ENCODE data around the gene TBC1D22A.

Gene TBC1D22A

GRCh38 chr22:47187176-47187957 lies 424.9 kb downstream of the TBC1D22A start:
- DNase-seq = no peak

- DNase-seq = no peak
Measured at GRCh38 chr22:47188261-47189055, 426.0 kb downstream of the TBC1D22A start.

DNA sequence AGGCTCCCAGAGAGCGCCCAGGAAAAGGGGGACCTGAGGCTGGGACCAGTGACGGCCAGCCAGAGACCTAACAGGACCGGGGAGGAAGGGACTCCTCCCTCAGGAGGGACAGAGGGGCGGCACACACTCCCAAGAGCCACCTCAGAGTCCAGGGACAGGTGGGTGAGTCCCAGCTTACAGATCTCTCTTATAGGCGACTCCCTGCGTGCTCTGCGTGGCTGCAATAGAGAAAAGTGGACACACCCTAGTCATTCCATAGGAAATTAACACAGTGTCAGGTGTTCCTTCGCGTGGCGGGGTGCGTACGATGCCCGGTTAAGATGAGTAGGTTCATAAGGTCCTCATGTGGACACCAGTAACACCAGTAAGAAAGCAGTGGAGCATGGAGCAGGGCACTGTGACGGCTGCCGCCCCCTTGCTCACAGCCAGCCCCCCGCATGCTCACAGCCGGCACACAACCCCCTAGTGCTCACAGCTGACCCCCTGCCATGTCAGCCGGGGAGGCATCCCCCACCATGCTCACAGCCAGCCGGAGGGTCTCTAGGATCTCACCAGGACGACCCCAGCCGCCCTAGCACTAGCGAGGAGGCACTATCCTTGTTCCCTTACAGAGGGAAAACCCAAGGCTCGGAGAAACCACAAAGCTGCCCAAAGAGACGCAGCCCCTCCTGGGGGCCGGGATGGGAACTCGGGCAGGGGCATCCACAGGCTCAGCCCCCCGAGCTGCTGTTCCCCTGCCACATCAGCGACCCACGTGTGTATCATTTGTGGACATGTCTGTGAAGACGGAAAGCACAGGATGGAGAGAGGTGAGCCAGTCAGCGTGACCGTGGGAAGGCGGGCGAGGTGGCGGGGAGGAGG lies 426.8 kb downstream of the TBC1D22A start:
- no peak for DNase-seq

DNA sequence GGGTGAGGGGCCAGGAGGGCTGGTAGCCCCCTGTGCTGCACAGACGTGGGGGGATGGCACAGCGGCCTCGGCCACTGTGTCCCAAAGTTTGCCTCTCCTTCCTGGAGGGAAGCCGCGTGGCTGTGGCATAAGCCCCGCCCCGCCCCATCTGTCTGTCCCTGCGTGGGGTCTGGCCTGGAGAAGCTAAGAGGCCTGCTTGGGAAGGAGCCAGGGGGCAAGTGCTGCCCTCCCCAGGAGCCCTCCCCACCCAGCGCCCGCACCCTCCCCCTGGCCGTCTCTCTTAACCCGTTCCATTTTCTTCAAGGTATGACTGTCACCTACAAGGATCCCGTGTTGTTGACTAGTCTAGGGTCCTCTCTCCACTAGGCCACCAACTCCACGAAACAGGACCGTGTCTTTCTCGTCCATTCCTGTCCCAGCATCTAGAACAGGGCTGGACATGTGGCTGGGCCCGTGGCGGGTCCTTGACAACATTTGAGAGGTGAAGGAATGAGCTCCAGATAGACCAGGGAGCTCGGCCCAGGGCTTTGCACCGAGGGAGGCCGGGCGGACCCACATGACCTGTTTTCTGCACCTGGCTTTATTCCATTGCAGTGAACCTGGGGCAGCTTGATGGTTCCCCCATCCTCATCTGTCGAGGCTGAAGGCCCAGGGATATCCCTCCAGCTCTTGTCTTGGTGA lies 428.0 kb downstream of the TBC1D22A start:
- DNase-seq = no peak

- no peak for DNase-seq
Measured at GRCh38 chr22:47190957-47191670, 428.7 kb downstream of the TBC1D22A start.

- no peak for DNase-seq
Measured at GRCh38 chr22:47191671-47192650, 429.5 kb downstream of the TBC1D22A start.

- no peak for DNase-seq
Measured at GRCh38 chr22:47192651-47193437, 430.4 kb downstream of the TBC1D22A start.

DNA sequence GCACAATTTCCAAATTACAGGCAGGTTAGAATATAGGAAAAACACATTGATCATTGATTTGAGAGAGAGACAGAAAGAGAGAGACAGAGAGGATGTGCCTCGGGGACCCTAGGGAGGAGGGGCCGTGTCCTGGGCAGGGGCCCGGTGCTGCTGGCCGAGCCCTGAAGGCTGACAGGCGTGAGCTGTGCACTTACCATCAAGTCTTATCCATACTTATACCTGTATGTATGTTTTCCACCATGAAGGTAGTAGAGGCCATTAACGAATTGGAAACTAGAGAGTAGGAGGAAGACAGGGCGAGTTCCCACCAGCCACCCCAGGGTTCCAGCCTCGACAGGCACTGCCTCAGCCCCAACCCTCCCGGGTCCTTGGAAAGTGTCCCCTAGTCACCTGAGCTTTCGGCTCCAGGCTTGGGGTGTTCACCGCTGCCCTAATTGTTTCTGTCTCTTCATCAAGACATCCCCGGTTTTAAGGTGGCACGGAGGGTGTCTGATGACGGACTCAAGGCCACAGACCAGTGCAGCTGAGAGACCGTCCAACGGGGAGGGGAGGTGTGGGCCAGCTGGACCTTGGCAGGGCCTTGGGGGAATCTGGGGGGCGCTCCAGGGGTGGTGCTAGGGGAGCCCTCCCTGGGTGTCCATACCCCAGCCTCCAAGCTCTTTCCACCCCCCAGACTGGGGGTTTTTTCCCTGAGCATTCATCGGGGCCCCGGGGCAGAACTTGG lies 431.3 kb downstream of the TBC1D22A start:
- no peak for DNase-seq

DNA sequence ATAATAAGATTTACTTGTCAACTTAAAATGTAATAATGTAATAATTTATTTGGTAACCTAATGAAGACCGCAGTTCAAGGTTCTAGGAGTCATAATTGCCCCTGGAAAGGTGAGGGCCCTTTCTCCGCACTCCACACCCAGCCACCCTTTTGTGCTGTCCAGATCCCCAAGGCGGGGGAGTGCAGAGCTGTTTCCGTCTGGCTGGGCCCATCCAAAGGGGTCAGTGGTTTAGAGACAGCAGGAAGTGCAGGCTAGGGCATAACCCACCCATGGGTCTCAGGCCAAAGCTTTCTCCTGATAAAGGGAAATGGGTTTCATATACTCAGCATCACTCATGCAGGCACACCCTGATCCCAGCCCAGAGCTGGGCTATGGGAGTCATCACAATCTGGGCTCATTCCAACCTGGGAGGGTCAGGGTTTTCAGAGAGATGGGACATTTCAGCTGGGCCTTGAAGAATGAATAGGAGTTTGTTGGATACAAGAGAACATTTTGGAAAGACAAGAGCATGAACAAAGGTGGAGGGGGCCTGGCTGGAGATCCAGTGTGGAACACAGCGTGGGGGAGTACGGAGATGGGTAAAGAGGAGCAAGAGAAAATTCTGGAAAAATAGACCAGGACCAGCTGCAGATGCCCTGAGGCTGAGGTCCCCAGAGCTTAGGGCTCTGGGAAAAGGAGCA lies 432.2 kb downstream of the TBC1D22A start:
- DNase-seq = no peak

DNA sequence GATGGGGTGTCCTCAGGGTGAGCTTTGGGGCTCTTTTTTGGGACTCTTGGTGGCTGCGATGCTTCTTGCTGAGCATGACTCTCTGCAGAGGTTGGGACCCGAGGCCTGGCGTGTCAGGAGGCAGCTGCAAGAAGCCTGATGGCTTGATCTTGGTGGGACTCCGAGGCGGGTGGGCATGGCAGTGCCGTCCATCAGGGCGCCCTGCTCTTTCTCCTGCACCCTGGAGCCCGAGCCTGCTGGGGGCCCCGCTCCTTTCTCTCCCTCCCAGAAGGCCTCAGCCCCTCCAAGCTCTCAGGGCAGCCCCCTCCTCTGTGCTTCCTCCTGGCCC lies 432.7 kb downstream of the TBC1D22A start:
- DNase-seq = no peak

GRCh38 chr22:47195484-47196165 lies 433.2 kb downstream of the TBC1D22A start:
- DNase-seq = no peak

DNA sequence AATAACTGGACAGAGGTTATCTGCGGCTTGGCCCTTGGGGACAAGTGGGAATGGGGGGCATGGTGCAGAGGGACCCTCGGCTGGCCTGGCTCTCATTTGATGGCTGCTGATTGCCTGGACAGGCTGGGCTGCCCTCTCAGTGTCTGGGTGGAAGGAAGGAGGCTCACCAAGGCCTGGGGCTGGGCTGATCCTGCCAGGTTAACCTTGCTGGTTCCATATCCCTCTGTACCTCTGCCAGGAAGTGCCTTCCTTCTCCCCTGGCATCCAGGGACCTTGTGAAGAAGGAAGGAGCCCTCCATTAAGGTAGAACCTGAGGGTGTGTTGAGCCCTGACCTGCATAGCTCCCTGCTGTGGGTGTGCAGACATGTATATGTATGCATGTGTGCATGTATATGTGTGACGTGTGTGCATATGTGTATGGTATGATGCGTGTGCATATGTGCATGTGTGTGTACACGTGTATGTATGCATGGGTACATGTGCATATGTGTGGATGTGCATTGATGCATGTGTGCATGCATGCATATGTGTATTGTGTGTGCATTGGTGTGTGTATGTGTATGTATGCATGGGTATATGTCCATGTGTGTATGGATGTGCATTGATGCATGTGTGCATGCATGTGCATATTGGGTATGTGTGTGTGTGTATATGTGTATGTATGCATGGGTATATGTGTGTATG lies 433.9 kb downstream of the TBC1D22A start:
- no peak for DNase-seq

DNA sequence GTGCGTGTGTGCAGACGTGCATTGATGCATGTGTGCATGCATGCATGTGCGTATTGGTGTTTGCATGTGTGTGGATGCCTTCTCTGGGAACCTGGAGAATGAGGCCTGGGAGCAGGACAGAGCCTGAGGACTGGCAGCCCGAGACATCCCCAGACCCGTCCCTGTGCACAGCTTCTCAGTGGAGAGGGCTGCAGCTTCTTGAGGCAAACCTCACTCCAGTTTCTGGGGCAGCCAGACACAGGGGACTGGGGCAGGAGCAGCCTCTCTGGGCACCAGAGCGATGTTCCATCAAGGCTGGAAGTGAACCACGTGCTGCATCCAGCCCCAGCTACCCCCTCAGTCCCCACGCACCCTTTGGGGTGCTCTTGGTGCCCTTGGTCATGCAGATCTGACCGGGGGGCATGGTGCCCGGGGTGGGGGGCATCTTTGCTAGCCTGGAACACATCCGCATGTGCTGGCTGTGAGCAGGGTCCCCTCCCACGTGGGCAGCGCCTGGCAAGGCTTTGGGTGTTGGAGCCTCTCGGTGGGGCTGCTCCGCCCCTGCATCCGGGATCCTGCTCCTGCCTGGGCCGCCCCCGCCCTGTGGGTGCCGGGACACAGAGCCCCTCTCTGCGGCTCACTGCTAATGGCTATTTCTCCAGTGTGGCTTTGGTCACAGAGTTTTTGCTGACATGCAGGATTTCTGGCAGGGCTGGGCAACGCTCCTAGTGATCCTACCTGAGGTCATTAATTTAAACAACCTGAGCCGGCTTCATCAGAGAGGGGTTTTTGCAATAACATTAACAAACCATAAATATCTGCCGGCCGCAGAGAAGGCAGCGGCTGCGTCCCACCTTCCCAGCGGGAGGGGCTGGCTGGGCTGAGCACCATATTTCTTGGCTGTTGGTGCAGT lies 434.7 kb downstream of the TBC1D22A start:
- DNase-seq = no peak

- DNase-seq = no peak
Measured at GRCh38 chr22:47197773-47198500, 435.5 kb downstream of the TBC1D22A start.

DNA sequence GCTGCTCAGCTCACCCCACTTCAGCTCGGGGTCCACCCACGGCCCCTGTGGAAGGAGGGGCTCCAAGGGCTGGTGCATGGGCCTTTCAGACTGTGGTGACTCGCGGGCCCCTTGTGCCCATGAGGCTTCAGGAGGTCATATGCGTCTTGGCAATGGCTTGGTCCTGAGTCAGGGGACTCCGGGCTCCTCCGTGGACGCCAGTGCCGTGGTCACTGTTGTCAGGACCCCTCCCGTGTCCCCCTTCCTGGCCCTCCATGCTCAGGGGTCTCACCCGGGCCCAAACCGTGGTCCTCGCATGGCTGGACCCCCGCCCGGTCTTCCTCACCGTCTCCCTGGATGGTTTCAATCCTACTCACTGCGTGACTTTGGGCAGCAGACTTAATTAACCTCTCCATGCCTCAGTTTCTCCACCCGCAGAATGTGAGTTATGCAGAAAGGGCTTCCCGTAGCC lies 436.4 kb downstream of the TBC1D22A start:
- DNase-seq = no peak
